Activated CD8-positive, alpha-beta memory T cell treated with anti-CD3 and anti-CD28 coated beads, Interleukin-2, amount 50 U/mL, for 24 hours (primary cell): ENCODE data around the gene FAM53A.

ENCODE experiments used
- DNase-seq: peaks from one replicate; pipeline ENCODE4 v3.0.0-alpha.2; 2020; ENCODE audit errors: extremely low read depth

Gene FAM53A

DNA sequence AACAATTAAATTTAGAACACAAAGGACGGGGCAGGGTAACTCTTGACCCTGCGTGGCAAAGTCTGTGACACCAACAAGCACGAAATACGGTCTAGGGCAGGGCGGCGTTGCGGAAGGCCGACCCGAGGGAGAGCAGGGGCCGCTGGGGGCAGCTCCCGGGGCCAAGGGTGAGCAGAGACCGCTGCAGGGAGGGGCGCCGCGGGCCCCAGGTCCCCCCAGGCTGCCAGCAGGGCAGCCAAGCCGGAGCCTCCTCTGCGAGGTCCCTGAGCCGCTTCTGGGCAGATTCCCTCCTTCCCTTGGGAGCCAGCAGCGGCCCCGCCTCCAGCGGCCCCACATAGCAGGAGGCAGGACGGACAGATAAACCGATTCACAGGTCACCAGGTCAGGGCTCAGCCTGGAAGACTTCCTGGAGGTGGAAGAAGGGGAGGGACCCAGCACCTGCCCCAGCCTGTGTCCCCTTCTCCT, 90.2 kb downstream of the FAM53A start:
- DNase-seq, result no peak

DNA sequence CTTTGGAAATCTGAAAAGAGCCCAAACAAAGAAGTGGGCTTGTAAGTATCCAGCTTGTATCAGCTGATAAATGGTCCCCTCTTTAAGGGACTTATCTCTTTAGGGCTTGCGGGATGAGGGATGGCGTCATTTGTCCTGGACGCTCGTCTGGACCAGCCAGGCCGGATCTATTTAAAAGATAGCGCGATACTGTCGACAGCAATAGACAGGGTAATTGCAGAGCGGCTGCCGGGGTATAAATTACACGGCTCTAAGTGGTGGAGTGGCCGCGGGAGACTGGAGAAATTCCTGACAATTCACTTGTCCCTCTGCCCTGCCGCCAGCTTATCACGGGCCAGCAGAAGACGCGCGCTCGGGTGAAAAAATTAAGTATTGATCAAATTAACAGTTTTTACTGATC, 90.7 kb downstream of the FAM53A start:
- DNase-seq, result no peak

DNA sequence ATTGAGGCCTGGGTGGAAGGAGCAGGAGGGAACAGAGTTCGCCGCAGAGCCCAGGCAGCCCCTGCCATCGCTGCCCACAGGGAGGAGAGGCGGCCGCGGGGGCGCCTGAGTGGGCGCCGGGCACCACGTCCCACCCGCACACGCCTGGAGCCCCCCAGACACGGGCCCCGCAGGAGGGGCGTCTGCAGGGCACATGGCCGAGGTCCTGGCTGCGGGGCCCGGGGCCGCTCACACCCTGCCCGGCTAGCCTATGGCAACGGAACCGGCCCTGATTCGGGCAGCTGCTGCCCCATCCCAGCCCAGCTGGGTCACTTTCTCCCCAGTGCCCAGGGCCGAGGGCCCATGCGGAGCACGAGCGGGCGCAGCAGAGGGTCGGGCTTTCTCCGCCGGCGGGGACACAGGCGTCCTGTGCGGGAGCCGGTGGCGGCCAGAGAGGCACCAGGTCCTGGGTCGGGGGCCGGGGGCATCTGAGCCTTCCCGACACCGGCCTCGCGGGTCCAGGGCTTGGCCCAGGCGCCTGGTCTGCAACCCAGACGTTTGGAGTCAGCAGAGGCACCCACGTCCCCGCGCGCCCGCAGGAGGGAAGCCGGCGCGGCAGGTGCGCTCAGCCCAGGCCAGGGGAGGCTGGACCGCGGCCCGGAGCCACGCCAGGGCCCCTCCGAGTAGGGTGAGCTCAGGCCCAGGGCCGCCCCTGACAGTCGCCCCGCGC, 91.2 kb downstream of the FAM53A start:
- no peak for DNase-seq

DNA sequence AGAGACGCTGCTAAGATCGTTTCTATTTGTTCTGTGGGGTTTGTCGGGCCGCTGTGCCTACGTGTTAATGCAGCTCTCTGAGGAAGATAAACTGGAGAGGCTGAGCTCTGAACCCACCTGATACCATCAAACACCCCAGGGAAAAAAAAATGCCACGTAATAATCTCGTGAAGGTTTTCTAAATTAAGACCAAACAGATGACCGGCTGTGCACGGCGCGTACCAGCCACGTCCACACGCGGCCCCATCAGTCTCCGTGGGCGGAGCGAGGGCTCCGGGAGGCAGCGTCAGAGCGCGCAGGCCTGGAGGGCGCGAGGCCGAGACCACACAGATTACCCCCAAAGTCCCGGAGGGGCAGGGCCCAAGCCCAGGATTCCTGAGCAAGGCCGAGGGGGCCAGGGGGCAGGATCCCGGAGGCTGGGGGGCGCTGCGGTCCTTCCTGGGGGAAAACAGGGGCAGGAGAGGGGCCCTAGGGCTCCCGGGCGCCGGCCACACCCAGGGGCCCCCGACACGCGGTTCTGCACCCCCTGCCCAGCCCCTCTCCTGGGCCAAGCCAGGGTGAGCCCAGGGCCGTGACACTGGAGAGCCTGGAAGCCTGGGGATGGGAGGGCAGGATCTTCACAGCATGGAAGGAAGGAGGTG, 91.9 kb downstream of the FAM53A start:
- no peak for DNase-seq

DNA sequence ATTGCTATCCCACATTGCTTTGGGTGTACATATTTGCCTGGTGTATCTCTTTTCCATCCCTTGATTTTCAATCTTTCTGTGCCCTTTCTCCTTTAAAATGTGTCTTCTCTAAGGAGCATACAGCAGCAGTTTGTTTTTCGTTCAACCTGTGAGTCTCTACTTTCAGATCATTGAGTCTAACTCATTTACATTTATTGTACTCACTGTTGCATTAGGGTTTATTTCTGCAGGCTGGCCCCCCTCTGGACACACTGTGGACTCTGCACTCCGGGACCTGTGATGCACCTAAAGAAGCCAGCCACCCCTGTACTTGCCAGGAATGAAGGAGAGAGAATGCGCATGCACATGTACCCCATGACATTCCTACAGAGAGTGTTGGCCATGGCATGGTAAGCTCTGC, 93.0 kb downstream of the FAM53A start:
- DNase-seq, result no peak

DNA sequence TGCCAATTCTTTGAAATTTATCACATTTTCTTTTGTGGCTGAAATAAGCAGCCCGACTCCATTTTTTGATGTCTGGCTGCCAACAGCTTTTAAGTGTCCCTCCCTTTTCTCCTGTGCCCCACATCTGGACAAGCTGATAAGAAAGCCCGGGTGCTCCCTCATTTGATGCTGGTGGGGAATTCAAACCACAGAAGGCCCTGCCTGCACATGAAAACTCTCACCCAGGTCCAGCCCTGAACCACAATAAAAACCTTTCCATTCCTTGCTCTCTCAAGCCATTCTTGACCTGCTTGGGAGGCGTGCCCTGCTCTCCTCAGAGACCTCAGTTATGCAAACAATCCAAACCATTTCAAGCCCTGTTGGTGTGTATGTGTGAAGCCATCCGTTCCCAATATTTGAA, 93.9 kb downstream of the FAM53A start:
- no peak for DNase-seq
